Measurements from ENCODE around the gene ELOVL7. TPM values are rescaled to one million over a fixed set of nuclear protein-coding genes. Genes with fewer than 3 reads are reported as not detected.
"Not testable (repeated sequence)": the region's sequence is repeated elsewhere in the genome, so short reads cannot be mapped to it uniquely, and the experiment has no call there.

ELOVL7 gene
- polyA plus RNA-seq, 6 donors from 2014 or later: 0.17 to 3.4 (median 0.69) TPM; not detected in 1

GRCh38 chr5:60712950-60713349, 131.1 kb downstream of the ELOVL7 start:
- peaks cover 0 to 8% of the 10 kb centered on the region in 2 donors for H3K36me3 Mint-ChIP-seq
- peaks cover 25 to 40% (median 40%) of the 10 kb centered on the region in 3 donors for H3K27me3 Mint-ChIP-seq
- no peak overlapping the region for H3K27ac Mint-ChIP-seq
- DNase-seq (no peak), ATAC-seq (ENCODE audit: low read depth in 2 of 2) (no peak)
- no peak overlapping the region for H3K4me3 Mint-ChIP-seq
- peaks cover 7 to 35% (median 18%) of the 10 kb centered on the region in 7 donors for H3K9me3 Mint-ChIP-seq
- no peaks in the 10 kb centered on the region for H3K4me1 Mint-ChIP-seq

- Mint-ChIP-seq H3K9me3 (peaks cover 3 to 29% (median 18%) of the 10 kb centered on the region in 7 donors), H3K27me3 (peaks cover 25 to 35% (median 34%) of the 10 kb centered on the region in 3 donors)
- not testable (repeated sequence) for H3K36me3 Mint-ChIP-seq; H3K27ac Mint-ChIP-seq; H3K4me1 Mint-ChIP-seq; DNase-seq; H3K4me3 Mint-ChIP-seq; ATAC-seq (ENCODE audit: low read depth in 2 of 2)
Observed at GRCh38 chr5:60711892-60712291, 132.2 kb downstream of the ELOVL7 start.

GRCh38 chr5:60710362-60710761, 133.7 kb downstream of the ELOVL7 start:
- Mint-ChIP-seq H3K36me3 (peaks cover 0 to 8% of the 10 kb centered on the region in 2 donors), H3K27me3 (peaks cover 25 to 28% (median 27%) of the 10 kb centered on the region in 3 donors), H3K27ac (peak overlapping the region in 1 of 6 donors; percentile 93), H3K9me3 (peaks cover 3 to 20% (median 10%) of the 10 kb centered on the region in 7 donors), H3K4me1 (no peaks in the 10 kb centered on the region), H3K4me3 (no peak overlapping the region)
- DNase-seq (no peak), ATAC-seq (ENCODE audit: low read depth in 2 of 2) (no peak)

GRCh38 chr5:60705144-60705543, 138.9 kb downstream of the ELOVL7 start:
- no peak overlapping the region for H3K27ac Mint-ChIP-seq
- peaks cover 0 to 2% (median 1%) of the 10 kb centered on the region in 3 donors for H3K27me3 Mint-ChIP-seq
- no peaks in the 10 kb centered on the region for H3K9me3 Mint-ChIP-seq
- peaks cover 6 to 7% (median 6%) of the 10 kb centered on the region in 3 donors for H3K4me1 Mint-ChIP-seq
- no peaks in the 10 kb centered on the region for H3K36me3 Mint-ChIP-seq
- no peak for DNase-seq
- H3K4me3 Mint-ChIP-seq: no peak overlapping the region
- no peak for ATAC-seq (ENCODE audit: low read depth in 2 of 2)

GRCh38 chr5:60703944-60704343, 140.1 kb downstream of the ELOVL7 start:
- Mint-ChIP-seq H3K4me1 (peaks cover 6 to 13% (median 8%) of the 10 kb centered on the region in 3 donors), H3K27ac (no peak overlapping the region), H3K4me3 (peak overlapping the region in 1 of 8 donors; percentile 40), H3K36me3 (no peaks in the 10 kb centered on the region), H3K9me3 (no peaks in the 10 kb centered on the region), H3K27me3 (no peaks in the 10 kb centered on the region)
- ATAC-seq (ENCODE audit: low read depth in 2 of 2) (no peak), DNase-seq (no peak)

Other genes starting within 250 kb of the ELOVL7 start
- gene DEPDC1B, start 144.1 kb downstream of the ELOVL7 start, polyA plus RNA-seq (ENCODE audit: low read depth in 6 of 6): under 1 TPM in 1 of 6 donors, not detected in 5; 0.44 TPM
- gene ERCC8, start 100.8 kb upstream of the ELOVL7 start, polyA plus RNA-seq (ENCODE audit: low read depth in 6 of 6): 10 to 100 TPM in 5 of 6 donors, 1 to 10 TPM in 1; 8.5 to 15.9 (median 13.0) TPM
- gene NDUFAF2, start 100.9 kb upstream of the ELOVL7 start, polyA plus RNA-seq (ENCODE audit: low read depth in 6 of 6): 10 to 100 TPM; 15.8 to 34.1 (median 28.7) TPM